Astrocyte (in vitro differentiated cells and primary cell): ENCODE data around the gene FBXW9. TPM values are rescaled to one million over a fixed set of nuclear protein-coding genes. Genes with fewer than 3 reads are reported as not detected.
"Not testable (repeated sequence)": the region's sequence is repeated elsewhere in the genome, so short reads cannot be mapped to it uniquely, and the experiment has no call there.

Source experiments
- DNase-seq: peaks from one replicate; pipeline ENCODE4 v3.0.0-alpha.2; 2010; ENCODE audit warnings: low read depth
- FAIRE-seq: peaks from 2 replicates; lab custom pipeline; 2011; peaks lifted over from hg19 to GRCh38; lab: Jason Lieb, UNC
- H2AFZ ChIP-seq: 2 replicates; pipeline ENCODE4 v1.6.0; 2012; ENCODE audit warnings: low read depth, low read length, inconsistent platforms
- H3K27ac ChIP-seq: 2 replicates; pipeline ENCODE4 v1.5.1; 2011; ENCODE audit warnings: low read depth, low read length, inconsistent platforms
- H3K27me3 ChIP-seq: 2 replicates; pipeline ENCODE4 v1.6.0; 2011; ENCODE audit warnings: low read length, inconsistent platforms; ENCODE audit not compliant: insufficient read depth
- H3K36me3 ChIP-seq: 2 replicates; pipeline ENCODE4 v1.5.1; 2011; ENCODE audit warnings: low read length, inconsistent platforms; ENCODE audit not compliant: insufficient read depth
- H3K4me1 ChIP-seq: 2 replicates; pipeline ENCODE4 v1.5.1; 2011; ENCODE audit warnings: low read length, inconsistent platforms; ENCODE audit not compliant: insufficient read depth
- H3K4me2 ChIP-seq: 2 replicates; pipeline ENCODE4 v1.6.0; 2012; ENCODE audit warnings: low read length, inconsistent platforms
- H3K4me3 ChIP-seq: 2 replicates; pipeline ENCODE4 v1.5.1; 2011; ENCODE audit warnings: low read depth, mild to moderate bottlenecking, low read length, inconsistent platforms; ENCODE audit not compliant: insufficient read depth
- H3K79me2 ChIP-seq: 2 replicates; pipeline ENCODE4 v1.6.0; 2012; ENCODE audit warnings: mild to moderate bottlenecking, low read length, inconsistent platforms; ENCODE audit not compliant: insufficient read depth
- H3K9ac ChIP-seq: 2 replicates; pipeline ENCODE4 v1.6.0; 2012; ENCODE audit warnings: mild to moderate bottlenecking, low read length, inconsistent platforms
- H3K9me3 ChIP-seq: 2 replicates; pipeline ENCODE4 v1.5.1; 2012; ENCODE audit warnings: low read depth, mild to moderate bottlenecking, low read length, inconsistent platforms; ENCODE audit not compliant: insufficient read depth
- H4K20me1 ChIP-seq: 2 replicates; pipeline ENCODE4 v1.6.0; 2012; ENCODE audit warnings: low read length, inconsistent platforms; ENCODE audit not compliant: insufficient read depth
- H3K27ac Mint-ChIP-seq: one replicate; pipeline ENCODE4 v1.8.0; 2021; ENCODE audit warnings: mild to moderate bottlenecking, mixed read lengths; ENCODE audit not compliant: unreplicated experiment
- H3K27me3 Mint-ChIP-seq: one replicate; pipeline ENCODE4 v1.8.0; 2021; ENCODE audit warnings: low read depth, mixed read lengths; ENCODE audit not compliant: unreplicated experiment
- H3K36me3 Mint-ChIP-seq: one replicate; pipeline ENCODE4 v1.8.0; 2021; ENCODE audit warnings: low read depth, mixed read lengths; ENCODE audit not compliant: unreplicated experiment
- H3K4me1 Mint-ChIP-seq: one replicate; pipeline ENCODE4 v1.8.0; 2021; ENCODE audit warnings: low read depth, mixed read lengths; ENCODE audit not compliant: unreplicated experiment
- H3K4me3 Mint-ChIP-seq: one replicate; pipeline ENCODE4 v1.8.0; 2021; ENCODE audit warnings: mild to moderate bottlenecking, moderate library complexity, mixed read lengths; ENCODE audit not compliant: unreplicated experiment
- H3K9me3 Mint-ChIP-seq: one replicate; pipeline ENCODE4 v1.8.0; 2021; ENCODE audit warnings: mild to moderate bottlenecking, mixed read lengths; ENCODE audit not compliant: unreplicated experiment
- EZH2 ChIP-seq: IDR thresholded peaks from 2 replicates; pipeline ENCODE4 v1.6.1; 2012; ENCODE audit warnings: mild to moderate bottlenecking, low read length, inconsistent platforms; ENCODE audit not compliant: insufficient read depth
- total RNA-seq: library from RNA; stranded (reverse); gene quantifications from 2 replicates; pipeline ENCODE4 v1.2.1, GENCODE V29; 2021
- TF ChIP-seq, protein P1 (sequence below): IDR thresholded peaks from 2 replicates; pipeline ENCODE4 v1.5.1; 2011; ENCODE audit warnings: low read depth, mild to moderate bottlenecking, inconsistent platforms, low read length, moderate library complexity; ENCODE audit not compliant: insufficient read depth

FBXW9 gene
- total RNA-seq, 1 donor from 2014 or later = 9.9 TPM

DNA sequence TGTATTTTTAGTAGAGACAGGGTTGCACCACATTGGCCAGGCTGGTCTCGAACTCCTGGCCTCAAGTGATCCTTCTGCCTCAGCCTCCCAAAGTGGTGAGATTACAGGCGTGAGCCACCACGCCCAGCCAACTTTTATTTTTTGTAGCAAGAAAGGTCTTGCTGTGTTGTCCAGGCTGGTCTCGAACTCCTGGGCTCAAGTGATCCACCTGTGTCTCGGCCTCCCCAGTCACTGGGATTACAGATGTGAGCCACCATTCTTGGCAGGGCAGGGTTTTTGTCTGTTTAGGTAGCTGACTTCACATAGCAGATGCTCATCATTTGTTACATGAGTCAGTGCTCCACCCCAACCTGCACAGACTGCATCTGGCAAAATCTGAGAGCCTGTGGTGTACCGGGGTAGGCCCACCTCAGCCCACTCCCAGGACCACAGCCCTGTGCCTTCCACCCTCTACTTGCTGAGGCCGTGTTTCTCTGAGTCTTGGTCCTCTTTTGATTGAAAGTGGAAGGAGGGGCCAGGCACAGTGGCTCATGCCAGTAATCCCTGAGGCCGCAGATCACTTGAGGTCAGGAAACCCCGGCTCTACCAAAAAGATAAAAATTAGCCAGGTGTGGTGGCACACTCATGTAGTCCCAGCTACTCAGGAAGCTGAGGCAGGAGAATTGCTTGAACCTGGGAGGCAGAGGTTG is 31.5 kb upstream of the FBXW9 start:
- Mint-ChIP-seq H3K36me3 (peaks cover 14% of the 10 kb centered on the region), H3K4me1 (peaks cover 7% of the 10 kb centered on the region), H3K4me3 (no peak overlapping the region), H3K27ac (no peak overlapping the region), H3K9me3 (no peaks in the 10 kb centered on the region), H3K27me3 (no peaks in the 10 kb centered on the region)
- H3K79me2 ChIP-seq = peaks cover 48% of the 10 kb centered on the region
- no peak overlapping the region for H3K9ac ChIP-seq
- H4K20me1 ChIP-seq = peaks cover 44% of the 10 kb centered on the region
- no peak overlapping the region for H3K27ac ChIP-seq
- H3K36me3 ChIP-seq = peaks cover 19% of the 10 kb centered on the region
- no peak overlapping the region for H2AFZ ChIP-seq
- no peak for TF ChIP-seq EZH2
- TF ChIP-seq, protein P1, sequence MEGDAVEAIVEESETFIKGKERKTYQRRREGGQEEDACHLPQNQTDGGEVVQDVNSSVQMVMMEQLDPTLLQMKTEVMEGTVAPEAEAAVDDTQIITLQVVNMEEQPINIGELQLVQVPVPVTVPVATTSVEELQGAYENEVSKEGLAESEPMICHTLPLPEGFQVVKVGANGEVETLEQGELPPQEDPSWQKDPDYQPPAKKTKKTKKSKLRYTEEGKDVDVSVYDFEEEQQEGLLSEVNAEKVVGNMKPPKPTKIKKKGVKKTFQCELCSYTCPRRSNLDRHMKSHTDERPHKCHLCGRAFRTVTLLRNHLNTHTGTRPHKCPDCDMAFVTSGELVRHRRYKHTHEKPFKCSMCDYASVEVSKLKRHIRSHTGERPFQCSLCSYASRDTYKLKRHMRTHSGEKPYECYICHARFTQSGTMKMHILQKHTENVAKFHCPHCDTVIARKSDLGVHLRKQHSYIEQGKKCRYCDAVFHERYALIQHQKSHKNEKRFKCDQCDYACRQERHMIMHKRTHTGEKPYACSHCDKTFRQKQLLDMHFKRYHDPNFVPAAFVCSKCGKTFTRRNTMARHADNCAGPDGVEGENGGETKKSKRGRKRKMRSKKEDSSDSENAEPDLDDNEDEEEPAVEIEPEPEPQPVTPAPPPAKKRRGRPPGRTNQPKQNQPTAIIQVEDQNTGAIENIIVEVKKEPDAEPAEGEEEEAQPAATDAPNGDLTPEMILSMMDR = no peak
- no peaks in the 10 kb centered on the region for H3K9me3 ChIP-seq
- H3K4me3 ChIP-seq = no peak overlapping the region
- no peaks in the 10 kb centered on the region for H3K27me3 ChIP-seq
- no peak overlapping the region for H3K4me2 ChIP-seq
- no peak for FAIRE-seq
- H3K4me1 ChIP-seq = peaks cover 11% of the 10 kb centered on the region
- no peak for DNase-seq

DNA sequence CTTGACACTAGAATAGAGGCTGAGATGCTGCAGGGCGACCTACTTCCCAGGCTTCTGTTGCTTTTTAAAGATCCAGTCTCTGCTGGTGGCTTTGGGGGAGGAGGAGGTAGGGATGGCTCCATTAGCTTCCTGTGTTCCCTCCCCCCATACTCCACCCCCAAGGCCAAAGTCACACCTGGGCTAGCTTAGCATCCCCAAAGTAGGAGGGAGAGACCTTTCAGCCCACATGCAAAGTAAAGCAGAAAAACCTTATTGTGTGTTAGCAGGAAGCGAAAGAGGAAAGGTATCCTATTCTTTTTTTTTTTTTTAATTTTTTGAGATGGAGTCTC is 30.5 kb upstream of the FBXW9 start:
- Histone ChIP-seq H3K27ac (no peak overlapping the region), H3K27me3 (no peaks in the 10 kb centered on the region), H3K4me2 (no peak overlapping the region), H3K36me3 (peaks cover 19% of the 10 kb centered on the region), H3K79me2 (peaks cover 46% of the 10 kb centered on the region), H3K9me3 (no peaks in the 10 kb centered on the region), H3K9ac (no peak overlapping the region), H3K4me3 (no peak overlapping the region), H4K20me1 (peaks cover 34% of the 10 kb centered on the region), H3K4me1 (peaks cover 4% of the 10 kb centered on the region), H2AFZ (no peak overlapping the region)
- H3K36me3 Mint-ChIP-seq = peaks cover 14% of the 10 kb centered on the region
- no peaks in the 10 kb centered on the region for H3K27me3 Mint-ChIP-seq
- H3K27ac Mint-ChIP-seq = no peak overlapping the region
- H3K9me3 Mint-ChIP-seq = no peaks in the 10 kb centered on the region
- no peak for DNase-seq
- FAIRE-seq = no peak
- no peak for TF ChIP-seq EZH2
- TF ChIP-seq, protein P1 = no peak
- H3K4me1 Mint-ChIP-seq = peaks cover 6% of the 10 kb centered on the region
- no peak overlapping the region for H3K4me3 Mint-ChIP-seq

GRCh38 chr19:12725612-12726011 is 29.2 kb upstream of the FBXW9 start:
- not testable (repeated sequence) for H3K36me3 Mint-ChIP-seq, H3K9ac ChIP-seq, H3K27me3 Mint-ChIP-seq, H3K9me3 Mint-ChIP-seq, DNase-seq, H2AFZ ChIP-seq, H3K27me3 ChIP-seq, H3K27ac ChIP-seq, H3K9me3 ChIP-seq, H3K4me3 ChIP-seq, H3K4me2 ChIP-seq, H3K27ac Mint-ChIP-seq, H3K4me1 ChIP-seq, H3K4me3 Mint-ChIP-seq, FAIRE-seq
- H3K4me1 Mint-ChIP-seq = peaks cover 11% of the 10 kb centered on the region
- Histone ChIP-seq H4K20me1 (peaks cover 30% of the 10 kb centered on the region), H3K36me3 (peaks cover 12% of the 10 kb centered on the region), H3K79me2 (peaks cover 46% of the 10 kb centered on the region)
